GM18858 (cell line): Measurements from ENCODE around the gene YJEFN3.

Experiments used
- ATAC-seq: cut with Tn5 transposase; IDR thresholded peaks from one replicate; pipeline ENCODE4 v1.9.1; 2021; ENCODE audit not compliant: unreplicated experiment

The YJEFN3 gene

DNA sequence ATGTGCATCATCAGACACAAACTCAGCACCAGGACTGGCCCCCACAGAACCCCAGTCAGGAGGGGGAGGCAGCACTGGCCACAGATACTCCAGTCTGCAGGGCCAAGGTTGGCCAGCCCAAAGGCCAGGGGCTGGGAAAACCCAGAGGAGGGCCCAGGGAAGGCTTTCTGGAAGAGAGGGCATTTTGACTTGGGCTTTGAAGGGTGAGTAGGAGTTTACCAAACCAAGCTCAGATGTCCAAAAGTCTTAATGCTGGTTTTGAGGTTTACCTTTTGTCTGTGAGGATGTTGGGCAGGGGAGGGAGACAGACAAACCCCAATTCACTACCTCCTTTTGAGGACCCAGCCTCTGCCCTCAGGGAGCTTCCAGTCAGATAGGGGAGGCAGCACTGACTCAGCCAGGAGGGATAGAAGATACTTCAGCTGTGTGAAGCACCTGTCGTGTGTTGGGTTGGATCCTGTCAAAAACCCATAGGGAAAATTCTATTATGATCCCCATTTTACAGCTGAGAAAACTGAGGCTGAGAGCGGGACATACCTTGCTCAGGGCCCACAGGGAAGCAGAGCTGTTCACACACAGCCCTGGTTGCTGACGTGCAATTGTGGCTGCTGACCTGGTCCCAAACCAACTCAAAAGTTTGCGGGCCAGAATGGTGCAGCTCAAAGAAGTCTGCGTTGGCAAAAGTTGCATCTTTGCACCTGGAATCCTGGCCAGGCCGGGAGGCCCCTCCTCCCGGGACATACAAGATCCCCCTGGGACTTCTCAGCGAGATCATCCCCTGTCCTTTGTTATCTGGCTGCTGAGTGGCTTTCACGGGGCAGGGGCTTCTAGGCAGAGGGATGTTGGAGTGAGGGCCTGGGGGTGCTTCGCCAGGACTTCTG lies 22.5 kb downstream of the YJEFN3 start:
- ATAC-seq = no peak

DNA sequence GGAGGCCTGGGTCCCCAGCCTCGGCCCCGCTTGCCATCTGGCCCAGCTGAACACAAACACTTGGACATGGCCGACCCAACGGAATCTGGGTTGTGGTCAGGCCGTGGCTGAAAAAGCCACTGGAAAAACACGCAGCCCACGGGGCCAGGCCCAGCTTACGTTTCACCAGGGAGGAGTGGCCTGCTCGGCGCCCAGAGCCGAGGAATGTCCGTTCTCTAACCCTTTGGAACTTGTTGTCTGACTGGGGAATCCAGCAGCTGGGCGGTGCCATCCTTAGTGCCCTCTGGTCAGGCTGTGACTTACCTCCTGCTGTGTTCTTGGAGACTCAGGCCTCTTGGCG lies 23.1 kb downstream of the YJEFN3 start:
- ATAC-seq = no peak

DNA sequence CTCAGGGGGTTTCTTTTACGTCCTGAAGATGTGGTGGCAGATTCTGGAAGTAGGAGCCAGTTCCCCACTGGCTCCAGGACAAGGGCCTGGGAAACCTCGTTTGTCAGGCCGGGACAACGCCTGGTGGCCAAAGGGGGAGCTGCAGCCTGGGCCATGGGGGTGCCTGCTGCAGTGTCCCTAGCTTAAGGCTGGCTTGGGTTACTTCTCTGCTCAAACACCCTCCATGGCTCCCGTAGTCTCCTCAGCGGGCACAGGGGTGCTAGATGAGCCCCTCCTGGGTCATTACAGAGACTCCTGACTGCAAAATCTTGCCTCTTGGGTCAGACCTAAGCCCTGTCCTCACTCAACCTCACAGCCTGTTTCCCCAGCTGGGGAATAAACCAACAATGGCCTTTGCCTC lies 24.1 kb downstream of the YJEFN3 start:
- no peak for ATAC-seq

DNA sequence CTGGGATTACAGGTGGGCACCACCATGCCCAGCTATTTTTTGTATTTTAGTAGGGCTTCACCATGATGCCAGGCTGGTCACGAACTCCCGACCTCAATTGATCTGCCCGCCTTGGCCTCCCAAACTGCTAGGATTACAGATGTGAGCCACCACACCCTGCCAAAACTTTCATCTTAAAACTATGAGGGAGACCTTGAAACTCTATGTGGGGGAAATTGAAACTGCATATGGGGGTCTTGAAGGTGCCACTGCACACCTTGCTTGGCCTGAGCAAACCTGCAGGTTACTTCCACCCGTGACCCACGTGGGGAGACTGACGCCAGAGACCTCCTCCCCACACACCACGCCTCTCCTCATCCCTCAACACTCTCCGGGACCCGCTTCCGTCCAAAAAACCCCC lies 25.0 kb downstream of the YJEFN3 start:
- no peak for ATAC-seq

DNA sequence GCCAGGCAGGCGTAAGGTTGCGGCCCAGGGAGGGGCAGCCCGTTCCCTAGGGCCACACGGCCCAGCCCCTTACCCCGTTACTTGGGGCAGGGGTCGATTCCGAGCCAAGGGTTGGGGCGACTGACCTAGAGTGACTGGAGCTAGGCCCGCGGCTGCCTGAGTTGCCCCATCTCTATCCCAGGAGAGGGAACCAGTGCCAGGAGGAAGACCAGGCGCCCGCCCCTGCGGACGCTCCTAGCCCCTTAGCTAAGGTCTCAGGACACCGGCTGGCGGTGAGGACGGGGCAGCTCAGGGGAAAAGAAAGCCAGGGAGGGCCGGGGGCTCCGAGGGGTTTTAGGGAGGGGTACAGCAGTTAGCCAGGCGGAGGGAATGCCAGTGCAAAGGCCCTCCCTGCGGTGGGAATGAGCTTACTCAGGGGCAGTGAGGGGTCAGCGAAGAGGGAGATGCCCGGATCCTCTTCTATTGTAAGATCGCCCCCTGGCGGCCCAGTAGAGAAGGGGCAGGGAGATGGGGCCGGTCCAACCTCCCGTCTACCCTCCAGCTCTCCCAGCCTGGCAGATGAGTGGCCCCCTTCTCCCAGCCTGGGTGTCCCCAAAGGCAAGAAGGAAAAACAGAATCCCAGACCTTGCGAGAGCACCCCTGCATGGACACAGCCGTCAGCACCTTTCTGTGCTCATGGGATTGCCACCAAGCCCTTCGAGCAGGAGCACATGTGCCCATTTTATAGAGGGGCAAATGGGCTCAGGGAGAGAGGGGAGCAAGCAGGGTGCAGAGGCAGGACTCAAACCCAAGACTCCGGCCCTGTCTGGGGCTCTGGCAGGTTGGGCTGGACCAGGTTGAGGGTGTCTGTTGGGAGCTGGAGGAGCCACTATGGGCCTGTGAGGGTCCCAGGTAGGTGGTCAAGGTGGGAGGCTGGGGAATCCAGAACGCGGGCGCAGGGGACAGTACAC lies 25.6 kb downstream of the YJEFN3 start:
- ATAC-seq = no peak

DNA sequence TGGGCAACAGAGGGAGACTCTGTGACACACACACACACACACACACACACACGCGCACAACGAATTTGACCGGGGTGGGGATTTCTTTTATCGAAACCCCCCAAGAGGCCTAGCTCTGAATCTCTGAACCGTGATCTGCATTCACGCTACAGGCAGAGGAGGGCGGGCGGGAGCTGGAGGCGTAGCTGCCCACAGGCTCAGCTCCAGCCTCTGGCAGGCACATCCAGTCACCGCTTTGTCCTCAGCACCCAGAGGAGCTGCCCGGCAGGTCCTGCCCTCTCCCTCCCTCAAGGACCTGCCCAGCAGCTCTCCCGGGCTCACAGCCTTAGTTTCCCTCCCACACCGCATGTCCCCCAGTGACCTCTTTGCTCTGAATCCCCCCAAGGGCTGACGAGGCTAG lies 29.3 kb downstream of the YJEFN3 start:
- no peak for ATAC-seq

DNA sequence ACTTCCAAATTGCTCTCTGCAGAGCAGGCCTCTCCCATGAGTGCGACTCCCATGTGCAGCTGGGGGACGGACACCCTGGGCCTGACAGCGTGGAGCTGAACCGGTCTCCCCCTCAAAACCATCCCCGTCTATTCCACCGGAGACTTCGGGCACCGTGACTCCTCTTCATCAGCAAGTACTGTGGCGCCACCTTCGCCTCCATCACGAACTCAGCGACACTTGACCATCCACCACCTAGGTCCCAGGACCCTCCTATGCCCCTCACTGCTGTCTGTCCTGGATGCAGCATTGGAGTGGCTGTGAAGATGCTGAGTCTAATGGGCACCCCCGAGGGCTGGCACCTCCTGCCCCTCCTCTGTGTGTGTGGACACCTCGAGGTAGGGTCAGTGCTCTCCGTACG lies 29.9 kb downstream of the YJEFN3 start:
- ATAC-seq = no peak

DNA sequence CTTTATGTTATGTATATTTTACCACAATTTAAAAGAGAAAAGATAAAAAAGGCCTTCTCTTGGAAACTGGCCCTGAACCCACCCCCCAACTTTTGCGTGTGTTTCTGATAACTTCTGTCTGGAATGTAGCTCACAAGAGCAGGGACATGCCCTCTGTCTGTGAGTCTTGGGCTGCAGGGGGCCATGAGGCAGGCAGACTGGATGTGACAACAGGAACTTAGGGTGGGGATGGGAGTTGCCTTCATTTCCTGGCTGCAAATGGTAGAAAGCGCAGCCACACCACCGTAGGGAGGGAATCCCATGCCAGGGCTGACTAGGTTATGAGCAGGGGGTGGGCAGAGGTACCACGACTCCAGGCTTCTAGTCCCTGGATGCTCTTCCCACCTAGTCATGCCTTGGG lies 31.2 kb downstream of the YJEFN3 start:
- ATAC-seq = no peak

DNA sequence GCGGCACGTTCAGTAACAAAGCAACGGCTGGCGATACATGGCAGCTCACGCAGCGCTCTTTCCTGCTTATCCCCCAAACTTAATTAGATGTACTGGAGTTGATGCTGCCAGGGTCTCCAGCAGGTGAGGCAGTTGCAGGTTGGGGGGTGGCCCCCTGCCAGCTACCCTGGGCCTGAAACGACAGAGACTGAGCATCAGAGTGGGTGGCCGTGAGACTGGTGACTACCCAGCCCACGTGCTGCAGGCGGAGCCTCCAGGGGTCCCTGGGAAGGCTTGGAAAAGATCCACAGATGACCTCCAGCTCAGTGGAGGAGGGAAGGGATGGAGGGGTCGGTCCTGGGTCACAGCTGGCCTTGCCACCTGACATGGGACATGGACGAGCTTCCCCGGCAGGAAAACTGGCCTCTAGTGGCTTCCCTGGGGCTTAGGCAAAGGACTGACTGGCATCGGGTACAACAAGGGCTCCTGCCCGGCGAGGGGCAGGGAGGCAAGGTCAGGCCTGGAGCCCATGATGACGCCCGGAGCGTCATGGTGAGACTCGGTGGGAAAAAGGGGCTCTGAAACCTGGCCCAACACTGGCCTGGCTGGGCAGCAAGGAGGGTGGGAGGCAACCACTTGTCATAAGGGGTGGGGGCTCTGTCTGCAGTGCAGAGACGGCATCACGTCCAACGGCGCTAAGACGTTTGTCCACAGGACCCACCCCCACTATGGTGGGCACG lies 33.4 kb downstream of the YJEFN3 start:
- no peak for ATAC-seq

DNA sequence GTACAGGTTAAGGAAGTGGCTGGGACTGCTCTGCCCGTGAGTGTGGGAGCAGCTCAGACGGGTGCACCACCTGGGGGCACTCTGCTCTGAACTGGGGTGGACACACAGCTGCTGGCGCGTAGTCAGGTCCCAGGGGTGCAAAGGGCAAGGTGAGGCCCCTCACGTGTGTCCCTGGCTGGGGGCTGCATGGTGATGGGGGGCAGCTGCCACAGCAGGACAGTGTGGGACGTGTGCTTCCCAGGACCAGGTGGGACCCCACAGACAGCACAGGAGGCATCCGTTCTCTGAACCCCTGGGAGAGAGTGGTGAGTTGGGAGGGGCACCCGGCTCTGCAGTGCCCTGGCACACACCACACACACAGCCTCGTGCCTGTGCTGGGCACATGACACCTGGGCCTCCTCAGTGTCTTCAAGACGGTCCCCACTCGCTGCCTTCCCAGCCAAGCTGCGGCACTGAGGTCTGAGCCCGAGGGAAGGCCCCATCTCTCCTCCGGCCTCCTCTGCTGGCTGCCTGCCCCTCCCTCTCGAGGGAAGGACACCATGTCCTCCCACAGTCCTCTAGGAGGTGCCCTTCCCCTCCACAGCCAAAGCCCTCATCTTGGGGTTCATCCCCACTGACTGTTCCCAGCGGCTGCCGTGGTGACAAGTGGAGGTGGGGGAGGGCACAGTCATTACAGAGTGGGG lies 34.1 kb downstream of the YJEFN3 start:
- no peak for ATAC-seq

DNA sequence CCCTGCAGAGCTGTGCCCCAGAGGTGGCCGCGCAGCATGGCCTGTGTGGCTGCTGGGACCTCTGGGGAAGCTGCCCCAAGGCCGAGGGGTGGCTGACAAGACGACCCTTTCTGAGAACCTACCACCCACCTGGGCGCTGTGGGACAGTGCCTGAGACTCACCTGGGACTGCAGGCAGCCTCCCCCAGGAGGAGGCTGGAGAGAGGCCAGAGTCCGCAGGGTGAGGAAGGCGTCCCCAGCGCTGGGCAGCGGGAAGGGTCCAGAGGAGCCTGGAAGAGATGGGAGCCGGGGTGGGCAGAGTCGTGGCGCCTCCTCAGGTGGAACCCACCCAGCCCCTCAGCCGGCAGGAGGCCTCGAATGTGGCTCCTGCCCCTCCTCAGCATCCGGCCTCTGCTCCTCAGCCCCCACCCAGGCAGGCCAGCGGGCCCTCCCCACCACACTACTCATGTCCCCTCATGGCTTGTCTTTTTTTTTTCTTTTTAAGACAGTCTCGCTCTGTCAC lies 34.7 kb downstream of the YJEFN3 start:
- ATAC-seq = no peak

DNA sequence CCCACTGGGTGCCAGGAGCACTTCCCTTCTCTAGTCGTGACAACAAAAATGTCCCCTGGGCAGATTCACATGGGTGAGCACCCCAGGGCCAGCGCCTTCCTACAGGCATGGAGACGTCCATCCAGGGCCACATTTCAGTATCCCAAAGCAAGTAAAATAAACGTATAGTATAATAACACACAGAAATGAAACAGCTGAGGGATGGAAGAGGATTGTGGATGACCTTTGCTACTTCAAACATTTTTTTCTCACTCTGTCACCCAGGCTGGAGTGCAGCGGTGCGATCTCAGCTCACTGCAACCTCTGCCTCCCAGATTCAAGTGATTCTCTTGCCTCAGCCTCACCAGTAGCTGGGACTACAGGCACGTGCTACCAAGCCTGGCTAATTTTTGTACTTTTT lies 37.6 kb downstream of the YJEFN3 start:
- ATAC-seq = no peak

DNA sequence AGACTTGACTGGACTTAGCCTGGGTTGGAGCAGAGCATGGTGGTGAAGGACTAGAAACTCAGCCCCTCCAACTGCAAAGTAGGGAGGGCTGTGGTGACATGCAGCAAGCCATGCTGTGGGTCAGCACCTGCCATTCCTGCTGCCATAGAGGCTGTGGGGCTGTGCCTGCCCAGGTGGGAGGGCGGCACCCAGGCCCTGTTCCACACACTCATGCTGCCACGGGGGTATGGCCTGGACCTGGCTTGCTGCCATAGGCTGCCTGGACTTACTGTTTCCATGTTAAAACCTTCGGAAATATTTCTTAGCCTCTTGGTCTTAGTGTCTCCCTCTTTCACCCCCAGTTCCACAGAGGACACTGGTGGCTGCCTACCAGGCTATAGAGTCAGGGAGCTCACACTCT lies 38.7 kb downstream of the YJEFN3 start:
- ATAC-seq = no peak

DNA sequence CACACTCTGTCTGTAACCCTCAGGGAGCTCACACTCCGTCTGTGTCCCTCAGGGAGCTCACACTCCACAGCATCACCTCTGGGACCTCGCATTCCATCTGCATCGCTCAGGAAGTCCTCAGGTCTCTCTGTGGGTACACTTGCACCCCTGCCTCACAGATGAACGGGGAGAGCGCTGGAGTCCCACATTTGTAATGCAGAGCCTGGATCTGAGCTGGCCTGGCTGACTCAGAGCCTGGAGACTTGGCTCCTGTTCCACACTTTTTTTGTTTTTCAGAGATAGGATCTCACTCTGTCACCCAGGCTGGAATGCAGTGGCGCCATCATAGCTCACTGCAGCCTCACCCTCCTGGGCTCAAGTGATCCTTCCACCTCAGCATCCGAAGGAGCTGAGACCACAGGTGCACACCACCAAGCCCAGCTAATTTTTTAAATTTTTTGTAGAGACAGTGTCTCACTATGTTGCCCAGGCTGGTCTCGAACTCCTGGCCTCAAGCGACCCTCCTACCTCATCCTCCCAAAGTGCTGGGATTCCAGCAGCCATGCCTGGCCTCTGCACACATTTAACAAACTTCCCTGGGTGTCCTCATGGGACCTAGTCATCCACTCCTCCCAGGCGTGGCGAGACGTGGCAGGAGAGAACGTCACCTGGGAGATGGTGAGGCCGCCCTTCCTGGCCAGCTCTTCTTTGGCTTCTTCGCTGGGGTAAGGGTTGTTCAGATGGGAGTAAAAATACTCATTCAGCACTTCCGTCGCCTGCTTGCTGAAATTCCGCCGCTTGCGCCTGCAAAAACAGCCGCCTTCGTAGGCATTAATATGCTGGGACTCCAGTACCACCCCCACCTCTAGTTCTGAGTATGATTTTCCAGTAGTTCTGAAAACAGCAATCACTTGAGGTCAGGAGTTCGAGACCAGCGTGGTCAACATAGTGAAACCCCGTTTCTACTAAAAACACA lies 40.4 kb downstream of the YJEFN3 start:
- ATAC-seq = no peak

DNA sequence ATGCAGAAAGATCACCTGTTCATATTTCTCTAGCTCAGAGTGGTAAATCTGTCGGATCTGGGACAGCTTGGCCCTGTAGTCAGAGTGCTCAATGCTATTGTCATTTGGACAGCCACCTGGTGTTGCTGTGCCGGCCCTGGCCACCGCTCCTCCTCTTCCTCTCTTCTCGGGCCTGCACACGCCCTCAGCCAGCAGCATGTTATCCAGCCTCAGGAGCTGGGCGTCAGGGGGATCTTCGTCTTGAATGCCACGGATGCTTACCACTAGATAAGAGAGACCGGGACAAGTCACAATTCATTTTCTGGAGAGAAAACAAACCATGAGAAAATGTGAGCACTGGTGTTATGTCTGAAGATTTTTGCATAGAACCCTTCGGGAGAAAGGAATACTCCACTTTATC lies 41.9 kb downstream of the YJEFN3 start:
- no peak for ATAC-seq

DNA sequence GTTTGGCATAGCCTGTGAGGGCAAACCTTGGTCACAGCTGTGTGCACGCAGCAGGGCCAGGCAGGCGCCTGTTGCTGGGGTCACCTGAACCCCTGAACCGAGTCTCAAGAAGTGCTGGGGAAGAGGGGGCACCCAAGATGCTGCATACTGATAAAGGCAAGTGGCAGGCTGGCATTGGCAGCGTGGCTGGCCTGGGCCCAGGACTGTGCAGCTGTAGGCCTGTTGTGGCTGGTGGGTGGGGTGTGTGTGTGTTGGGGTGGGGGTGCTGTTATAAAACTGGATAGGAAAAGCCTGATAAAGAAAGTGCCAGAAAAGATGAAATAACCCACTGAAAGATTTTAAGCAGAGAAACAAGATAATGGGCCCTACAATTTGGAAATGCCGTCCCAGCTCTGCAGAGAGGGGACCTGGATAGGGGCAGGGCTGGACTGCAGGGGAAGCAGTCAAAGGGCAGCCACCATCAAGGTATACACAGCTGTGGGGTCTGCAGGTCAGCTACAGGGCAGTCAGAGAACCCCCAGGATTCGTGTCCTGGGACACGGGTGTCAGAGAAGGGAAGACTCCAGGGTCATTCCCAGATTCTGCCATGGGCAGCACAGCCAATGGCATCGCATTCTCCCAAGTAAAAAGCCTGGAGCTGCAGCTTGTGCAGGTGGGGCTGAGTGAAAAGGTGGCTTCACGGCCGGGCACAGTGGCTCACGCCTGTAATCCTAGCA lies 42.5 kb downstream of the YJEFN3 start:
- no peak for ATAC-seq

DNA sequence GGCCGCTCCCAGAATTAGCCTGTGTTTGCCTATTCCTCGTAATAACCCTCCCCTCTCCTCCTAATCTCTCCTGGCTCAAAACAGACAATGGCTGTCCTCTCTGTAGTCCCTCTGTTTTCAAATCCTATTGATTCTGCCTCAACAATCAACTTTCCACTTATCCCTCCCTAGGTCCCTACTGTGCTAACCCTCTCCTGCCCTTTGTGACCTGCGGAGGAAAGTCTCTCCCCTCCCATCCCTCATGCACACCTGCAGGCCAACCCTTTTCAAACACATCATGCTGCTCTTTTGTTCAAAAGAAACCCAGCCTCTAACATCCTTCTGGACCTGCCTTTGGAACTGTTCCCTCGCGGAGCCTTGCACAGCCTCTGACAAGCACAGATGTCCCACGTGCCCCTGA lies 46.7 kb downstream of the YJEFN3 start:
- no peak for ATAC-seq

DNA sequence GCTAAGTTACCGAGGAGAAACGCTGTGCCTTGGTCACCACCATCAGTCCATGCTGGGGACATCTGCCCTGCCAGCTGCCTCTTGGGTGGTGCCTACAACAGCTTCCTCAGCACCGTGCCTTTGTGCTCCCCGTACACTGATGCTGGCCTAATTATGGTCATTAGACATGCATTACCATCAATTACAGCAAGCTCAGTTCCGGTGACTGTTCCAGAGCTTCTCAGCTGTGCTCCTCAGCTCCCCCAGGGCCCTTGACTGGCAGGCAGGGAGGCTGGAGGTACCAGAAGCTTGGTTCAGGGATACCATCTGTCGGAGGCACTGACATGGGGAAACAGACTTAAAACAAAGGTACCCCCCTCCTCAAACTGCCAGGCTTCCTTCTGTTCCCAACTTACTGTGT lies 49.5 kb downstream of the YJEFN3 start:
- ATAC-seq = no peak
